SU-DHL-6 (cell line): Measurements from ENCODE around the gene ECD.

Experiments used
- H2AFZ ChIP-seq: fragments of 200-600 bp; sonication (generic); 2 replicates; pipeline ENCODE4 v1.6.1; 2014; ENCODE audit warnings: low read depth, mild to moderate bottlenecking, moderate library complexity, mixed read lengths, antibody characterized with exemption, low read length; ENCODE audit not compliant: severe bottlenecking
- H3F3A ChIP-seq: fragments of 200-600 bp; shearing (Covaris generic); 2 replicates; pipeline ENCODE4 v1.6.0; 2016; ENCODE audit warnings: antibody characterized with exemption, mild to moderate bottlenecking; ENCODE audit not compliant: insufficient read depth
- H3K27ac ChIP-seq: fragments of 200-600 bp; sonication (generic); 2 replicates; pipeline ENCODE4 v1.5.1; 2016; ENCODE audit warnings: low read depth, mild to moderate bottlenecking, low read length, moderate library complexity, mixed read lengths
- H3K27me3 ChIP-seq: fragments of 200-600 bp; sonication (generic), shearing (Covaris generic); 2 replicates; pipeline ENCODE4 v1.6.0; 2014; ENCODE audit warnings: mild to moderate bottlenecking, low read length
- H3K36me3 ChIP-seq: fragments of 200-600 bp; sonication (generic); 2 replicates; pipeline ENCODE4 v1.6.1; 2014; ENCODE audit warnings: mild to moderate bottlenecking, low read length, mixed read lengths
- H3K4me2 ChIP-seq: fragments of 300-600, 200-600 bp; shearing (Covaris generic), sonication (generic); 2 replicates; pipeline ENCODE4 v1.6.0; 2014; ENCODE audit warnings: low read length, low read depth, mild to moderate bottlenecking; ENCODE audit not compliant: poor library complexity, severe bottlenecking
- H3K4me3 ChIP-seq: fragments of 200-600 bp; sonication (generic); 2 replicates; pipeline ENCODE4 v1.5.1; 2014; ENCODE audit warnings: antibody characterized with exemption, low read length, mild to moderate bottlenecking, mixed read lengths; ENCODE audit not compliant: insufficient read depth, poor library complexity, severe bottlenecking
- H3K79me2 ChIP-seq: fragments of 200-600 bp; sonication (generic); 2 replicates; pipeline ENCODE4 v1.6.1; 2014; ENCODE audit warnings: mild to moderate bottlenecking, low read length, moderate library complexity; ENCODE audit not compliant: insufficient read depth
- H3K9ac ChIP-seq: fragments of 200-600 bp; sonication (generic); 2 replicates; pipeline ENCODE4 v1.7.0; 2014; ENCODE audit warnings: mild to moderate bottlenecking, low read length
- H3K9me2 ChIP-seq: fragments of 200-600 bp; sonication (generic); replicated peaks from 2 replicates; pipeline ENCODE4 v1.6.1; 2014; ENCODE audit warnings: low read length; ENCODE audit not compliant: insufficient read depth
- H3K9me3 ChIP-seq: fragments of 200-600 bp; sonication (generic); 2 replicates; pipeline ENCODE4 v1.6.1; 2014; ENCODE audit warnings: low read length, mixed read lengths; ENCODE audit not compliant: insufficient read depth
- H4K20me1 ChIP-seq: fragments of 200-600 bp; sonication (generic); 2 replicates; pipeline ENCODE4 v1.6.1; 2014; ENCODE audit warnings: low read depth, mild to moderate bottlenecking, antibody characterized with exemption, low read length, moderate library complexity, mixed read lengths
- EZH2phosphoT487 ChIP-seq: fragments of 200-600 bp; sonication (generic), shearing (Covaris generic); conservative IDR thresholded peaks from 2 replicates; pipeline ENCODE4 v1.6.1; 2018; ENCODE audit warnings: mild to moderate bottlenecking, antibody characterized with exemption, low read length, moderate library complexity, mixed read lengths
- TF ChIP-seq, protein P1 (sequence below): fragments of 200-600 bp; sonication (generic); IDR thresholded peaks from one replicate; pipeline ENCODE4 v1.5.1; 2017; ENCODE audit warnings: antibody characterized with exemption, mild to moderate bottlenecking, low read length, moderate library complexity; ENCODE audit not compliant: insufficient read depth, poor library complexity, severe bottlenecking

ECD gene

DNA sequence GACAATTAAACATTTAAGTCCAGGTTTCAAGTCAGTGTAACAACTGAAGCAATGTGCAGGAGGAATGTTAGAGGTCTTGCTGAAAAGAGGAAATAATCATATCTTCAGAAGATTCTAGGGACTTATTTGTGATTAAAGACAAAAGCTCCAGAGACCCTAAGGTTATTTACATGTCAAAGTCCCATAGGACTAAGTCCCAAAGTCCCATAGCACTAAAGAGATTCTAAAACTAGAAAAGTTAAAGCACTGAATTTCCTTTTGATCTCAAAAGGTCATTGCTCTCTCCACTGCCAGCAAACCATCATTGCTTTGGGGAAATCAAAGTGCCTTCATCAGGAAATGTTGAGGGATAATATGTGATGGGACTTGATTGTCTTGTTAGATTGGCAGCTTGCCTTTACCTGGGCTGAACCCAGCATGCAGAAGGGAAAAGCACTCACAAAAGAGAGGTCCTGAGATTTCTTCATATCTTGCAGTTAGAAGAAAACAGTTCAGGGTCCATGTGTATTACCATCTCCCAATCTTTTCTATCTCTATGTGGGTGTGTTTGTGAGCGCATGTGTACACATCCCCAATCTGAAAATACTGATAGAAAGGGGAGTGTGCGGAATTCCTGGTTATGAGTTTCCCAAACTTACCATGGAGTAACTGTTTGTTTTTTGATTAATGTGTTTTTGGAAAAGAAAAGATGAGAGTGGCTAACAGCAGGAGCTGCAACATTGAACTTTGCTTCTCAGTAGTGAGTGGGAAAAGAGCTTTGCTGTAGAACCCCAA is 35.7 kb downstream of the ECD start:
- Histone ChIP-seq H2AFZ (no peak overlapping the region), H3K9me2 (no peaks in the 10 kb centered on the region), H3K79me2 (no peaks in the 10 kb centered on the region), H3K4me2 (no peak overlapping the region), H3K9ac (no peak overlapping the region), H3K9me3 (no peaks in the 10 kb centered on the region), H3K36me3 (peaks cover 50% of the 10 kb centered on the region; the same call in 1 of the 2 replicates), H3F3A (no peaks in the 10 kb centered on the region), H3K27me3 (no peaks in the 10 kb centered on the region), H3K27ac (no peak overlapping the region), H4K20me1 (no peaks in the 10 kb centered on the region), H3K4me3 (no peak overlapping the region)
- TF ChIP-seq, protein P1, sequence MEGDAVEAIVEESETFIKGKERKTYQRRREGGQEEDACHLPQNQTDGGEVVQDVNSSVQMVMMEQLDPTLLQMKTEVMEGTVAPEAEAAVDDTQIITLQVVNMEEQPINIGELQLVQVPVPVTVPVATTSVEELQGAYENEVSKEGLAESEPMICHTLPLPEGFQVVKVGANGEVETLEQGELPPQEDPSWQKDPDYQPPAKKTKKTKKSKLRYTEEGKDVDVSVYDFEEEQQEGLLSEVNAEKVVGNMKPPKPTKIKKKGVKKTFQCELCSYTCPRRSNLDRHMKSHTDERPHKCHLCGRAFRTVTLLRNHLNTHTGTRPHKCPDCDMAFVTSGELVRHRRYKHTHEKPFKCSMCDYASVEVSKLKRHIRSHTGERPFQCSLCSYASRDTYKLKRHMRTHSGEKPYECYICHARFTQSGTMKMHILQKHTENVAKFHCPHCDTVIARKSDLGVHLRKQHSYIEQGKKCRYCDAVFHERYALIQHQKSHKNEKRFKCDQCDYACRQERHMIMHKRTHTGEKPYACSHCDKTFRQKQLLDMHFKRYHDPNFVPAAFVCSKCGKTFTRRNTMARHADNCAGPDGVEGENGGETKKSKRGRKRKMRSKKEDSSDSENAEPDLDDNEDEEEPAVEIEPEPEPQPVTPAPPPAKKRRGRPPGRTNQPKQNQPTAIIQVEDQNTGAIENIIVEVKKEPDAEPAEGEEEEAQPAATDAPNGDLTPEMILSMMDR = no peak

DNA sequence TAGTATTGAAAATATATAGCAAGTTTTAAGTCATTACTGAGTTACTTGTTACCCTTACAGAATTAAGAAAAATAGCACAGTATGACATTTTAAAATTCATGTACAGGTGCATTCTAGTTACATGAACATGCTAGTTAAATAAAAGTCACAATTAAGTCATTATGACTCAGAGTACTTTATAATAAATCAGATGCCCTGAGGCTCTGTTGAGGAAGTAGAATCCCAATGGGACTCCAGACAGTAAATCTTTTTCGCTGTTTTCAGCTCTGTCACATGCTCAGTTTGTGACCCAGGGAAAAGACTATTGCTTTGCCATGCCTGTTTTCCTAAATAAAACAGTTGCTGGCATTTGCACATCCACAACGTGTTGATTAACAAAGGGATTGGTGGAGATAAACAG is 36.5 kb downstream of the ECD start:
- Histone ChIP-seq H3K27me3 (no peaks in the 10 kb centered on the region), H3K4me3 (no peak overlapping the region), H3K9me2 (no peaks in the 10 kb centered on the region), H3K36me3 (peaks cover 47% of the 10 kb centered on the region; the same call in 1 of the 2 replicates), H2AFZ (no peak overlapping the region), H3K4me2 (no peak overlapping the region), H3K27ac (no peak overlapping the region), H3F3A (no peaks in the 10 kb centered on the region), H3K79me2 (no peaks in the 10 kb centered on the region), H4K20me1 (no peaks in the 10 kb centered on the region), H3K9me3 (no peaks in the 10 kb centered on the region), H3K9ac (no peak overlapping the region)
- TF ChIP-seq EZH2phosphoT487 = no peak
- TF ChIP-seq, protein P1 = no peak

DNA sequence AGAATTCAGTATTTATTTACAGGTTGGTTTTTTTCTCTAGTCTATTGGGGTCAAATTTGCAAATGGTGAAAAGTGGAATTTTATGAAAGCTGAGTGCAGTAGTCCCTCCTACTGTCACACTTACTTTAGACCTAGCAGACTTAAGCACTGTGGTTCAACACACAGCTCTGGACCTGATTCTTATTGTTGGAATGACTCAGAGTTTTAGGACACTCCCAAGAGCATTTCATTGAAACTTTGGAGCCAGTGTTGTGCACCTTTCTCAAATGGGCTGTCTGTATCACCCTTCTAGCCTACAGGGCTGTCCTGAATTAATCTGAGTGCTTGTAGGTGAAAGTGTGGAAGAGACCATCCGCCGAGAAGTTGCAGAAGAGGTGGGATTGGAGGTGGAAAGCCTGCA is 41.5 kb downstream of the ECD start:
- Histone ChIP-seq H3K27ac (no peak overlapping the region), H3F3A (no peaks in the 10 kb centered on the region), H2AFZ (no peak overlapping the region), H3K9me3 (no peaks in the 10 kb centered on the region), H3K4me3 (no peak overlapping the region), H3K4me2 (no peak overlapping the region), H4K20me1 (no peaks in the 10 kb centered on the region), H3K27me3 (no peaks in the 10 kb centered on the region), H3K36me3 (peaks cover 10% of the 10 kb centered on the region; the same call in 1 of the 2 replicates), H3K79me2 (no peaks in the 10 kb centered on the region), H3K9ac (no peak overlapping the region), H3K9me2 (no peaks in the 10 kb centered on the region)
- TF ChIP-seq, protein P1 = no peak
- no peak for TF ChIP-seq EZH2phosphoT487
